Bronchial epithelial cell (primary cell): ENCODE results near the gene FYN. TPM values are rescaled to one million over a fixed set of nuclear protein-coding genes. Genes with fewer than 3 reads are reported as not detected.

Experiments used
- DNase-seq: peaks from one replicate; pipeline ENCODE4 v3.0.0-alpha.2; 2010; ENCODE audit warnings: low read depth
- FAIRE-seq: peaks from 2 replicates; lab custom pipeline; 2011; peaks lifted over from hg19 to GRCh38; lab: Jason Lieb, UNC
- H3K27me3 ChIP-seq: 2 replicates; pipeline ENCODE4 v1.5.1; 2011; ENCODE audit warnings: low read length; ENCODE audit not compliant: control insufficient read depth, insufficient read depth
- H3K36me3 ChIP-seq: 2 replicates; pipeline ENCODE4 v1.5.1; 2011; ENCODE audit warnings: low read length; ENCODE audit not compliant: control insufficient read depth, insufficient read depth
- H3K4me3 ChIP-seq: 2 replicates; pipeline ENCODE4 v1.5.1; 2011; ENCODE audit warnings: mild to moderate bottlenecking, low read depth, low read length, control low read depth
- total RNA-seq: library from RNA; depleted of rRNA; stranded (reverse); fragments of >200 nt; gene quantifications from 2 replicates; pipeline ENCODE4 v1.2.1, GENCODE V29; 2014
- TF ChIP-seq, protein P1 (sequence below): IDR thresholded peaks from 2 replicates; pipeline ENCODE4 v1.5.1; 2011; ENCODE audit warnings: mild to moderate bottlenecking, moderate library complexity, low read length, control low read depth, inconsistent platforms; ENCODE audit not compliant: insufficient read depth, severe bottlenecking

Gene FYN
- total RNA-seq, 1 donor from 2014 or later: 38.7 TPM

DNA sequence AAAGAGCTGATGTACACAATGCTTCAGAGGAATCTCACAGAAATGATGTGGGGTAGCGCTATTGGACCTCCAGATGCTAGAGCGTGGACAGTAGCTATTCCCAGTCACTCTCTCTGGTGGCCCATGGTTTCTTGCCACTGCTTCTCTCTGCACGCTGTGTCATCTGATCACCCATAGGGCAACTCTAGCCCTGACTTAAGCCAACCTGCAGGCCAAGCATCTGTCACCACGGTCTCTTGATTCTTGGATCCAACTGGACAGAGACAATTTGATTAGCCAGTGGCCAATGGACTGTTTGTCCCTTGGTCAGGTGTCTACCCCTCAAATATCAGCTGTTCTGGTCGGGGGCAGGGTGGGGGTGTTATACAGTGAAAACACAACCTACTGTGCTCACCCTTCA, 225.2 kb downstream of the FYN start:
- FAIRE-seq (no peak), DNase-seq (no peak)
- no peak overlapping the region for H3K4me3 ChIP-seq
- TF ChIP-seq, protein P1, sequence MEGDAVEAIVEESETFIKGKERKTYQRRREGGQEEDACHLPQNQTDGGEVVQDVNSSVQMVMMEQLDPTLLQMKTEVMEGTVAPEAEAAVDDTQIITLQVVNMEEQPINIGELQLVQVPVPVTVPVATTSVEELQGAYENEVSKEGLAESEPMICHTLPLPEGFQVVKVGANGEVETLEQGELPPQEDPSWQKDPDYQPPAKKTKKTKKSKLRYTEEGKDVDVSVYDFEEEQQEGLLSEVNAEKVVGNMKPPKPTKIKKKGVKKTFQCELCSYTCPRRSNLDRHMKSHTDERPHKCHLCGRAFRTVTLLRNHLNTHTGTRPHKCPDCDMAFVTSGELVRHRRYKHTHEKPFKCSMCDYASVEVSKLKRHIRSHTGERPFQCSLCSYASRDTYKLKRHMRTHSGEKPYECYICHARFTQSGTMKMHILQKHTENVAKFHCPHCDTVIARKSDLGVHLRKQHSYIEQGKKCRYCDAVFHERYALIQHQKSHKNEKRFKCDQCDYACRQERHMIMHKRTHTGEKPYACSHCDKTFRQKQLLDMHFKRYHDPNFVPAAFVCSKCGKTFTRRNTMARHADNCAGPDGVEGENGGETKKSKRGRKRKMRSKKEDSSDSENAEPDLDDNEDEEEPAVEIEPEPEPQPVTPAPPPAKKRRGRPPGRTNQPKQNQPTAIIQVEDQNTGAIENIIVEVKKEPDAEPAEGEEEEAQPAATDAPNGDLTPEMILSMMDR: no peak
- no peaks in the 10 kb centered on the region for H3K27me3 ChIP-seq
- no peaks in the 10 kb centered on the region for H3K36me3 ChIP-seq

GRCh38 chr6:111646942-111647341, 226.3 kb downstream of the FYN start:
- no peaks in the 10 kb centered on the region for H3K36me3 ChIP-seq
- H3K4me3 ChIP-seq: no peak overlapping the region
- H3K27me3 ChIP-seq: no peaks in the 10 kb centered on the region
- DNase-seq (peak; percentile 58), FAIRE-seq (peak; percentile 7)
- TF ChIP-seq, protein P1: no peak

GRCh38 chr6:111646034-111646433, 227.2 kb downstream of the FYN start:
- H3K27me3 ChIP-seq: no peaks in the 10 kb centered on the region
- H3K36me3 ChIP-seq: no peaks in the 10 kb centered on the region
- DNase-seq (no peak), FAIRE-seq (no peak)
- TF ChIP-seq, protein P1: no peak
- H3K4me3 ChIP-seq: no peak overlapping the region

GRCh38 chr6:111644893-111645430, 228.3 kb downstream of the FYN start:
- FAIRE-seq (no peak), DNase-seq (no peak)
- Histone ChIP-seq H3K36me3 (no peaks in the 10 kb centered on the region), H3K4me3 (no peak overlapping the region), H3K27me3 (no peaks in the 10 kb centered on the region)
- TF ChIP-seq, protein P1: no peak

DNA sequence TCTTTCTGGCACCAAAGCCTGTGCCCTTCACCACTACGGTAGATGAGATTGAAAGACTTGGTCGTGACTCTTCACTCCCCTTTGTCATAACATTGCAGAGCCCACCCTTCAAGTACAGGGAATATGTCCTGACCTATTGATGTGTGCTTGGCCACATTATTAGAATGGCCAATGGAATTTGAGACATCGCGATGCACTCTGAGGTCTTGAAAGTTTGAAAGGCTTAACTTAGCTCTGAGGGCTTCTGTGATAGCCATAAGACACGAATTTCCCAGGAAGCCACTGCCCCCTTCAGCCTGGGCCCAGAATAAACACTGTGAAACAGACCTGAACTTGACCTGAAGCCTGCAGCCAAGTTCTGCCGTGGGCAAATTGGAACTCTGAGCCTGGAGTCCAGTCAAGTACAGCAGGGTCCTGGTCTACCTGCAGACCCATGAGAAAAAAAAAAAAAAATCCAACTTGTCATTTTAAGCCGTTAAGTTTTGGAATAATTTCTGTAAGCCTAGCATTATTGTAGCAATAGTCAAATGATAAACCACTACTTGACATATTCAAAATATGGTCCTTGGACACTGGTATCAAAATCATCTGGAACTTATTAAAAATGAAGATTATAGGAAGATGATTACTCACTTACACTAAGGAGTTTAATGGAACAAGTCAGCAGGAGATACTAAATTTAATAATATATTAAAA, 230.6 kb downstream of the FYN start:
- FAIRE-seq (no peak), DNase-seq (peak; percentile 68)
- TF ChIP-seq, protein P1: peak; percentile 82
- no peaks in the 10 kb centered on the region for H3K27me3 ChIP-seq
- no peaks in the 10 kb centered on the region for H3K36me3 ChIP-seq
- H3K4me3 ChIP-seq: no peak overlapping the region
